ENCODE results near the gene RNF208.

DNA sequence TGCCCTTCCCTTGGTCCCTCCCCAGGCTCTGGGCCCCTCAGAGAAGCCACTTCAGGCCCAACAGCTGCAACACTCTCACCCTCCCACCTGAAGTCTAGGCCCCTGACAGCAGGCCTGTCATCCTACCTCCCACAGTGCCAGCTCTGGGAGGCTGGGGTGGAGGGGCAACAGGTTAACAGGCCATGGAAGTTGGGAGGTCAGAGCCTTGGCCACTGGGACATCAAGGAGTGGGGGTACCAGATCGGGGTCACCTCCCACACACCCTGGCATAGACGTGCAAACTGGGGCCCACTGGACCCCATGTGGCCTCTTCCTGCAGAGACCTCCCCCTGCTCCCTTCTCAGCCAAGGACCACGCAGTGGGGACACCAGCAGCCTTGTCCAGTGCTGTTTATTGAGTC, 30.8 kb downstream of the RNF208 start:
- TF ChIP-seq RAD21 (IDR thresholded peaks at IDR 0.05; ENCODE audit: low read depth) = no peak
- TF ChIP-seq YY1 (IDR thresholded peaks at IDR 0.05; ENCODE audit: low read depth) = no peak
- TF ChIP-seq, protein P1, sequence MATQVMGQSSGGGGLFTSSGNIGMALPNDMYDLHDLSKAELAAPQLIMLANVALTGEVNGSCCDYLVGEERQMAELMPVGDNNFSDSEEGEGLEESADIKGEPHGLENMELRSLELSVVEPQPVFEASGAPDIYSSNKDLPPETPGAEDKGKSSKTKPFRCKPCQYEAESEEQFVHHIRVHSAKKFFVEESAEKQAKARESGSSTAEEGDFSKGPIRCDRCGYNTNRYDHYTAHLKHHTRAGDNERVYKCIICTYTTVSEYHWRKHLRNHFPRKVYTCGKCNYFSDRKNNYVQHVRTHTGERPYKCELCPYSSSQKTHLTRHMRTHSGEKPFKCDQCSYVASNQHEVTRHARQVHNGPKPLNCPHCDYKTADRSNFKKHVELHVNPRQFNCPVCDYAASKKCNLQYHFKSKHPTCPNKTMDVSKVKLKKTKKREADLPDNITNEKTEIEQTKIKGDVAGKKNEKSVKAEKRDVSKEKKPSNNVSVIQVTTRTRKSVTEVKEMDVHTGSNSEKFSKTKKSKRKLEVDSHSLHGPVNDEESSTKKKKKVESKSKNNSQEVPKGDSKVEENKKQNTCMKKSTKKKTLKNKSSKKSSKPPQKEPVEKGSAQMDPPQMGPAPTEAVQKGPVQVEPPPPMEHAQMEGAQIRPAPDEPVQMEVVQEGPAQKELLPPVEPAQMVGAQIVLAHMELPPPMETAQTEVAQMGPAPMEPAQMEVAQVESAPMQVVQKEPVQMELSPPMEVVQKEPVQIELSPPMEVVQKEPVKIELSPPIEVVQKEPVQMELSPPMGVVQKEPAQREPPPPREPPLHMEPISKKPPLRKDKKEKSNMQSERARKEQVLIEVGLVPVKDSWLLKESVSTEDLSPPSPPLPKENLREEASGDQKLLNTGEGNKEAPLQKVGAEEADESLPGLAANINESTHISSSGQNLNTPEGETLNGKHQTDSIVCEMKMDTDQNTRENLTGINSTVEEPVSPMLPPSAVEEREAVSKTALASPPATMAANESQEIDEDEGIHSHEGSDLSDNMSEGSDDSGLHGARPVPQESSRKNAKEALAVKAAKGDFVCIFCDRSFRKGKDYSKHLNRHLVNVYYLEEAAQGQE (IDR thresholded peaks at IDR 0.05; ENCODE audit: low read depth) = no peak
- TF ChIP-seq, protein P2, sequence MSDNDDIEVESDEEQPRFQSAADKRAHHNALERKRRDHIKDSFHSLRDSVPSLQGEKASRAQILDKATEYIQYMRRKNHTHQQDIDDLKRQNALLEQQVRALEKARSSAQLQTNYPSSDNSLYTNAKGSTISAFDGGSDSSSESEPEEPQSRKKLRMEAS (IDR thresholded peaks at IDR 0.05) = no peak
- no peak for TF ChIP-seq CREB1 (IDR thresholded peaks at IDR 0.05; ENCODE audit: low read depth)
- TF ChIP-seq FOXM1 (IDR thresholded peaks at IDR 0.05; ENCODE audit: borderline replicate concordance, low read depth) = no peak
- no peak for TF ChIP-seq CEBPB (IDR thresholded peaks at IDR 0.05)
- TF ChIP-seq ZBTB7A (IDR thresholded peaks at IDR 0.05; ENCODE audit: low read depth) = no peak
- no peak for TF ChIP-seq EGR1 (IDR thresholded peaks at IDR 0.05)
- TF ChIP-seq TCF12 (IDR thresholded peaks at IDR 0.05; ENCODE audit: low read depth) = no peak
- no peak for TF ChIP-seq EP300 (IDR thresholded peaks at IDR 0.05; ENCODE audit: borderline replicate concordance)
